ENCODE measurements around the gene ERP27.

The ERP27 gene

DNA sequence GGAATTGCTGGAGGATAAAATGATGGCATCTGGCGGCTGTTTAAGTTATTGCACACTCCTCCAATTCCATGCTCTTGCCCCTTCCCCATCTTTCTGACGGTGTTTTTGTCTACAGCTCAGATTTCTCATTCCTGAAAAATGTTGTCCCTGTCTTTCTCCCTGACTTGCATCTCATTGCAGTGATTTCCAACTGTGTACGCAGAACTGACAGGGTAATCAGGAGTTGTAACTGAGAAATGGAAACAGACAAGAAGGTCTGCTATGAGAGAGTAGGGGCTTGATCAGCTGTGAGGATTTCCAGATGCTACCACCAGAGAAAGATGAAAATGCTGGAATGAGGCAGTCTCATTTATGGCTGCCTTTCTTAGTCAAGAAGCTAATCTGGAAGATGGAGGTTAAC, 1.3 kb downstream of the ERP27 start:
- DNase-seq (ENCODE audit: low read depth in 1 of 2, low spot score in 1 of 2): no peak

GRCh38 chr12:14936224-14936861, 2.0 kb downstream of the ERP27 start:
- DNase-seq (ENCODE audit: low read depth in 1 of 2, low spot score in 1 of 2): no peak

- DNase-seq (ENCODE audit: low read depth in 1 of 2, low spot score in 1 of 2): no peak
Measured at GRCh38 chr12:14935031-14935430, 3.3 kb downstream of the ERP27 start.

DNA sequence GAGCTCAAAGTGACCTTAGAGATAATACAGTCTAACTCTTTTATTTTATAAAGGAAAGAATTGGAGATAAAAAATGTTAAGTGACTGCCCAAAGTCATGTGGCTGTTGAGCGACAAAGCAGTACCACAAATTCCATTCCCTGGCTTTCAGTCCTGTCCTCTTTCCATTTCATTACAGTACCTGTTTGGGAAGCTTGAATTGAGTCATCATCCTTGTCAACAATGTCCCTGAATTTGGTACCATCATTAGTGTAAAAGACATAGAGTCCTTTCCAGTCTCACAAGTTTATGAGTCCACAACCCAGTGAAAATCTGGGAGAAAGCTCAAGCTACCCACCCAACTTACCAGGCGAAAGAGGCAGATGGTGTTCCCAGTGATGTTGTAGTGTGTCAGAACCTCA, 3.8 kb downstream of the ERP27 start:
- no peak for DNase-seq (ENCODE audit: low read depth in 1 of 2, low spot score in 1 of 2)

DNA sequence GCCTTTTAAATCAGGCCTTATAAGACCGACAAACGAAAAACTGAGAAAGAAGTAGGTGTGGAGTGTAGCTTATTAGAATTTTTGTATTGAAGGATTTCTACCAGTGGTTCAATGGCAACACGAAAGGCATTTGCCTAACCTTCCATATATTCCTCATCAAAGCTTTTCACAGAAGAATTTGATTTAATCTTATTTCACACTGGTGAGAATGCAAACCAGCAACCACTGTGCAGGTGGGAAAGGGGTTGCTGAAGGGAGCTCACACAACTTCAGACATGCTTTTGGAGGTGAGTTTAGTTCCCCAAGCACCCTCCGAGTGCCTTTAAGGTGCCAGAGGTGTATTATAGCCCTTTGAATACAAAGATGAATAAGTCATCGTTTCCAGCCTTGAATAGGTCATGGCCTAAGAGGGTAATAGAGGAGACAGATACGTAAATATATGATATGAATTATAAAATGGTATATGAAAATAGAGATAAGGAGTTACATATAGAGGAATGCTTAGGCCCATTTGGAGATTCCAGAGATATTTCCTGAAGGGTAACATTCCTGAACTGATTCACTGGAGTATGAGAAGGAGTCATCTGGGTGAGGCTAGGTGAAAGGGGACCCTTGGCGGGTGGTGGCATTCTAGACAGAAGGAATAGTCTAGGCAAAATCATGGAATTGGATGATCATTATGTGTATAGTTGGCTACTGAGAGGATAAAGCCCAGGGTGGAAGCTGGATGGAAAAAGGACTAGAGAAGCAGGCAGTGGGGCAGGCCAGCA, 6.4 kb downstream of the ERP27 start:
- no peak for DNase-seq (ENCODE audit: low read depth in 1 of 2, low spot score in 1 of 2)

DNA sequence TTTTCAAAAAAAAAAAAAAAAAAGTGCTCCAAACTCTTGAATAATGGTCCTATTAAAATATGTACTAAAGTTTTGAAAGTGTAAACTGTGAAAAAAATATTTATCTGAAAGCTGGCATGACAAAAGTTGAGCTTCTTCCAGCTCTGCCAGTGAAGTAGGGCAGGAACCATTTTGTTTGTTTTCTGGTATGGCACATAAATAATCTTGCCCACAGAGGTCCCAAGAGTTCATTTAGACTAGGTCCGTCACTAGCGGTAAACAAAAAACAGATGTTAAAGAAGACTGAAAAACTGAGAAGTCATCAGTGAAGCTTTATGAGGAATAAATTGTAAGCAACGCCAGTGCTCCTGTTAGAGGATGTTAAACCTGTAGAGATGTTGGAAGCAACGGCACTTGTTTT, 7.0 kb downstream of the ERP27 start:
- no peak for DNase-seq (ENCODE audit: low read depth in 1 of 2, low spot score in 1 of 2)

DNA sequence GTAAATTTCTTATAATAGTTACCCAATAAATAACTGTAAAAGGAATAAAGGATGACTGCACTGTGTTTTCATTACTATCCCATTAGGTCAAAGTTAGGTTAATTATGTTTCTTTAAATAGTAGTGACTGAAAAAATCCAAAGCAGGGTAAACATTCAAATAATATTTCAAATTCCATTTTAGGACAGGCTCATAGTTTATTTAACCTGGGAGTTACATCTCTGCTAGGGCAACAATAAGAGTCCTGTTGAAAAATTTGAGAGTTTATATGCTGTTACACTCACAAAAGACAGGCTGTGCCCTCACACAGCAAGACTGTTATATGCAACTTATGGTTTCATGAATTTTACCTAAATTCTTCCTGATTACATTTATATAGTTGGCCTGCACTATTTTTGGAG, 8.0 kb downstream of the ERP27 start:
- DNase-seq (ENCODE audit: low read depth in 1 of 2, low spot score in 1 of 2): no peak

DNA sequence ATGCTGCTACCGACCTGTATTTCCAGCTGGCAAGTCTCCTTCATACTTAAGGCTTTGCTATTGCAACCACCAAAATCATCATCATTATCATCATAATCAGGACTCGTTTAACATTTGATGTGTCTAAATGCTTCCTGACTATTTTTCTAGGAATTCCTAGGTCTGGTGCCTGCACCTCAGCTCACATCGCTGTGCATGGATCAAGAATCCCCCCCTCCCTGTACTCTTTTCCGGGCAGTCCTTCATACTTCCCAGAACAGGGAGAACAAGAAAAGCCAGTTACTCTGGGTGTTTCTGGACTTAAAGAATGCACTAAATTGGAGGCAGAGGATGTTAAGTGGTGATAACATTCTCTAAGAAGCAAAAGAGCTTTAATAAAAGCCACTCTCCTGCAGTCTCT, 9.4 kb downstream of the ERP27 start:
- DNase-seq (ENCODE audit: low read depth in 1 of 2, low spot score in 1 of 2): no peak

DNA sequence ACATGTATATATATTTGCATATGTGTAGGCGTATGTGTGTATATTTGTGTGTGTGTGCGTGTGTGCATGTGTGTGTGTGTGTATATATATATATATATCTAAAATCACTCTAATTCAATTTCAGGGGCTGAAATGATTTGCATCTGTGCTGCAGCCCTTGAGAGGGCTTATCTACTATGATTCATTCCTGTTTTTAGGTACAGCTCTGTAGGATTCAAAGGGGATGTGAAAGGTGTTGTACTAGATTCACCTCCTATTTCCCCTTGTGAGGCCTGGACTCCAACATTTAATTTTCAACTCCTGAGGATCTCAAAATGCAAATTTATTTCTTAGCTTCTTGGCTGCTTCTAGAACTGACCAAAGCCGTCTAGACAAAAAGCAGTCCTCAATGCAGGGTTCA, 11.1 kb downstream of the ERP27 start:
- DNase-seq (ENCODE audit: low read depth in 1 of 2, low spot score in 1 of 2): no peak

- no peak for DNase-seq (ENCODE audit: low read depth in 1 of 2, low spot score in 1 of 2)
Measured at GRCh38 chr12:14924541-14924940, 13.8 kb downstream of the ERP27 start.

GRCh38 chr12:14923944-14924343, 14.4 kb downstream of the ERP27 start:
- no peak for DNase-seq (ENCODE audit: low read depth in 1 of 2, low spot score in 1 of 2)

- no peak for DNase-seq (ENCODE audit: low read depth in 1 of 2, low spot score in 1 of 2)
Measured at GRCh38 chr12:14921218-14921617, 17.1 kb downstream of the ERP27 start.

GRCh38 chr12:14920475-14921126, 17.7 kb downstream of the ERP27 start:
- DNase-seq (ENCODE audit: low read depth in 1 of 2, low spot score in 1 of 2): no peak

DNA sequence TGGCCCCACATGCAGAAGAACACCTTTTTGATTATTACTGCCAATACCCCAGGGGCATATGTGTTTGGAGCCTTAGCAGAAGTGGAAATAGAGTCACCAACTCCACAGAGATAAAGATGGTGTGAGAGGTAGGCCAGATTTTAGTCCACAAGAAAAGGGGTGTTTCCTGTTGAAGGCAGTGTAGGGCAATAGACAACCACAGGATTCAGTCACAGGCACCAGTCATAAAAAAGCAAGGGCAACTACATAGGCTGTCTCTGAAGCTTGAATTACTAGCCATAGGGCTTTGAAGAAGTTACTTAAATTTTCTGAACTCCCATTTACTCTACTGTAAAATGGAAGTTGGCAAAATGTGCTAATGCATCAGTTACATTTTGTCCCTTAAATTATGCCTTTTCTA, 18.9 kb downstream of the ERP27 start:
- no peak for DNase-seq (ENCODE audit: low read depth in 1 of 2, low spot score in 1 of 2)

DNA sequence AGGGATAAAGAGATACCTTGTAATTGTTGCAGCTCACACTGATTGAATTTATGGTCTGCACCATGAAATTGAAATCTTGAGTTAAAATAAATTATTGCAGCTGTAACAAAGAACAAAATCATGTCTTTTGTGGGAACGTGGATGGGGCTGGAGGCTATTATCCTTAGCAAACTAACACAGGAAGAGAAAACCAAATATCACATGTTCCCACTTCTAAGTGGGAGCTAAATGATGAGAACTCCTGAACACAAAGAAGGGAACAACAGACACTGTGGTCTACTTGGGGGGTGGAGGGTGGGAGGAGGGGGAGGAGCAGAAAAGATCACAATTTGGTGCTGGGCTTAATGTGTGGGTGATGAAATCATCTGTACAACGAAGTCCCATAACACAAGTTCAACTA, 22.6 kb downstream of the ERP27 start:
- DNase-seq (ENCODE audit: low read depth in 1 of 2, low spot score in 1 of 2): no peak

DNA sequence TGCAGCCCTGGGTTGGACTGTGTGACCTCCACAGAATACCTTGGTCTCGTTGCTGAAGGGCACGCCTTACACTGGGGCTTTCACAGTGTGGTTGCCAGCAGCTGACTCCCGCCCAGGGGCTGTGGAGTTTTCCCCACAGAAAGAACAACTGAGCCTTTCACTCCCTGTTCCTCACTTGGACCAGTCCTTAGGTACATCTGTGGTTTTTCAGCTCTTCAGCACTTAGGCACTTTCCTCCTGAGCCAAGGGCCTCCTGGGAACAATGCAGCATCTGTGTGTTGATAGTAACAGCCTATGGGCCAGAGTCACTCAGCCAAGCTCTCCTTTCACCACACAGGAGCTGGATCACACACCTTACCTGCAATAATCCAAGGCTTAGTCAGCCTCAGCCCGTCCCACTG, 25.0 kb downstream of the ERP27 start:
- no peak for DNase-seq (ENCODE audit: low read depth in 1 of 2, low spot score in 1 of 2)

- no peak for DNase-seq (ENCODE audit: low read depth in 1 of 2, low spot score in 1 of 2)
Measured at GRCh38 chr12:14911131-14911530, 27.2 kb downstream of the ERP27 start.

GRCh38 chr12:14910090-14910915, 28.0 kb downstream of the ERP27 start:
- no peak for DNase-seq (ENCODE audit: low read depth in 1 of 2, low spot score in 1 of 2)

GRCh38 chr12:14907953-14908352, 30.4 kb downstream of the ERP27 start:
- no peak for DNase-seq (ENCODE audit: low read depth in 1 of 2, low spot score in 1 of 2)

GRCh38 chr12:14906114-14906513, 32.2 kb downstream of the ERP27 start:
- DNase-seq (ENCODE audit: low read depth in 1 of 2, low spot score in 1 of 2): no peak

DNA sequence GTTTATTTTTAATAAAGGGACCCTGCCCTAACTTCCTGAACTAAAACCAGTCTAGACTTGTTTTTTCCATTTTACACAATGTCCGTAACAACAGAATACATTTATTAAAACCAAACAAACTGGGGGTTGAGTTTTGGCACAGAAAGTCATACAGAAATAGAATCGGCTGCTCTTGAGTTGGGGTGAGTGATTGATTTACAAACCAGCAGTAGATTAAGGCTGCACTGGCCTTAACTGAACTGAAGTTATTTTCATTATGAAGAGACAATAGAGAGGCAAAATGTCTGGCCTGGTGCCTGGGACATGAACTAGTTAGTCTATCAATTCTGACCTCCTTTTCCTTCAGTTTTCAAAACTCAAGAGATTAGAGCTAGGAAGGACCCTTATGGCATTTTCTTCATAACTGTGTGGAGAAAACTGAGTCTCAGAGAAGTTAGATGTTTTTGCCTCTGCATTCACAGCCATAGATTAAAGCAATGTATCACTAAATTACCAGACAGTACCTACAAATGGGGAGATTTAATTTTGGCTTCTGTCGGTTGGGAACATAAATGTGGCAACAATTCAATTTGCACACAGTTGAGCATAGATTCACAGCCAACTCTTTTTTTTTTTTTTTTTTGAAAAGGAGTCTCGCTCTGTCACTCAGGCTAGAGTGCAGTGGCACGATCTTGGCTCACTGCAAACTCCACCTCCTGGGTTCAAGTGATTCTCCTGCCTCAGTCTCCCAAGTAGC, 32.9 kb downstream of the ERP27 start:
- DNase-seq (ENCODE audit: low read depth in 1 of 2, low spot score in 1 of 2): no peak

All from activated T-helper 1 cell treated with anti-CD3 and anti-CD28 coated beads, Interleukin-2, amount 50 U/mL, for 16 hours (primary cell).